Measurements from ENCODE around the gene TMEM267. TPM values are rescaled to one million over a fixed set of nuclear protein-coding genes. Genes with fewer than 3 reads are reported as not detected.

TMEM267 gene
- total and polyA plus RNA-seq, 2 of the 8 experiments (the other 6 are each of a cell fraction or from before 2014, with no cell fraction given) = 4.8 to 6.2 TPM

GRCh38 chr5:43484106-43484849 lies 613 bp upstream of the TMEM267 start (continued):
- TF ChIP-seq KDM1A (IDR thresholded peaks at IDR 0.05; ENCODE audit: borderline replicate concordance, low read length) (no peak), POLR2A (IDR thresholded peaks at IDR 0.05; ENCODE audit: control extremely low read depth in 1 of 2, low read depth in 2 of 2, low read length in 2 of 2) (peak; percentile 2 to 46; a peak in 2 of 3 replicates), BRCA1 (IDR thresholded peaks at IDR 0.05; ENCODE audit: low read depth, low read length) (no peak), RNF2 (IDR thresholded peaks at IDR 0.05; ENCODE audit: borderline replicate concordance, low read depth, low read length, missing control alignments, poor library complexity, severe bottlenecking) (no peak), TCF12 (IDR thresholded peaks at IDR 0.05; ENCODE audit: low read depth, low read length) (no peak), ZNF274 (IDR thresholded peaks at IDR 0.05; ENCODE audit: borderline replicate concordance, extremely low read depth, low read length) (no peak), CHD2 (IDR thresholded peaks at IDR 0.05; ENCODE audit: low read length) (0 out of 2 replicates have a peak, but pooled peaks have one; percentile 19), FOSL1 (IDR thresholded peaks at IDR 0.05; ENCODE audit: insufficient read depth, low read depth, low read length) (no peak), POU5F1 (IDR thresholded peaks at IDR 0.05; ENCODE audit: low read depth, low read length) (no peak), RAD21 (IDR thresholded peaks at IDR 0.05 in 1 of 2, conservative IDR thresholded peaks at IDR 0.05 in 1 of 2; ENCODE audit: low read depth in 2 of 2, low read length in 2 of 2) (peak; percentile 64), CBX8 (IDR thresholded peaks at IDR 0.05; ENCODE audit: borderline replicate concordance, low read depth, low read length) (no peak), BCL11A (IDR thresholded peaks at IDR 0.05; ENCODE audit: low read depth in 2 of 2, low read length in 2 of 2) (no peak), EP300 (IDR thresholded peaks at IDR 0.05; ENCODE audit: borderline replicate concordance in 1 of 2, low read depth in 2 of 2, low read length in 2 of 2) (no peak), KDM4A (IDR thresholded peaks at IDR 0.05; ENCODE audit: low read depth, low read length, severe bottlenecking) (peak; percentile 29), RBBP5 (IDR thresholded peaks at IDR 0.05; ENCODE audit: borderline replicate concordance, low read depth, low read length) (no peak), CHD1 (IDR thresholded peaks at IDR 0.05; ENCODE audit: low read depth, low read length) (no peak), GABPA (IDR thresholded peaks at IDR 0.05; ENCODE audit: borderline replicate concordance, insufficient read depth, low read length) (no peak), YY1 (IDR thresholded peaks at IDR 0.05; ENCODE audit: low read depth, low read length) (no peak), SIN3A (conservative IDR thresholded peaks at IDR 0.05 in 1 of 2, IDR thresholded peaks at IDR 0.05 in 1 of 2; ENCODE audit: low read depth in 1 of 2, low read length in 2 of 2) (0 out of 4 replicates have a peak, but pooled peaks of 1 of the 2 experiments have one; percentile 10), JUN (IDR thresholded peaks at IDR 0.05; ENCODE audit: low read depth, low read length) (no peak)

All from H1 (cell line).